Subcutaneous adipose tissue (tissue), 4 donors: ENCODE measurements around the gene ABCA9. TPM values are rescaled to one million over a fixed set of nuclear protein-coding genes. Genes with fewer than 3 reads are reported as not detected.

ENCODE experiments used
- CTCF ChIP-seq: fragments of 450-650 bp; IDR thresholded peaks from one replicate; pipeline ENCODE4 v1.5.1; 2016; ENCODE audit warnings: low read depth, mild to moderate bottlenecking, control low read depth, antibody characterized with exemption, moderate library complexity
- total RNA-seq, 4 donors: library from RNA; depleted of rRNA; stranded (reverse); fragments of >200 nt; gene quantifications; one replicate each; pipeline ENCODE4 v1.1.0, GENCODE V29; 2016

ABCA9 gene
- total RNA-seq, 4 donors from 2014 or later = 85.8 to 124 (median 98.8) TPM

- no peak for TF ChIP-seq CTCF
Observed at GRCh38 chr17:69061721-69062556, 1.2 kb upstream of the ABCA9 start.

- TF ChIP-seq CTCF = no peak
Observed at GRCh38 chr17:69059458-69060175, 1.1 kb downstream of the ABCA9 start.

- TF ChIP-seq CTCF = no peak
Observed at GRCh38 chr17:69058165-69058564, 2.6 kb downstream of the ABCA9 start.

- no peak for TF ChIP-seq CTCF
Observed at GRCh38 chr17:69057280-69057679, 3.4 kb downstream of the ABCA9 start.

- no peak for TF ChIP-seq CTCF
Observed at GRCh38 chr17:69056179-69056823, 4.4 kb downstream of the ABCA9 start.

GRCh38 chr17:69055334-69055733, 5.4 kb downstream of the ABCA9 start:
- no peak for TF ChIP-seq CTCF
